ENCODE measurements around the gene TUBB2A.
"Not testable (repeated sequence)": the region's sequence is repeated elsewhere in the genome, so short reads cannot be mapped to it uniquely, and the experiment has no call there.

TUBB2A gene

GRCh38 chr6:3152689-3153088 is 4.7 kb downstream of the TUBB2A start:
- DNase-seq: no peak

GRCh38 chr6:3151691-3152090 is 5.7 kb downstream of the TUBB2A start:
- no peak for DNase-seq

GRCh38 chr6:3147914-3148757 is 9.2 kb downstream of the TUBB2A start:
- no peak for DNase-seq

- no peak for DNase-seq
These were observed 12.8 kb downstream of the TUBB2A start for GRCh38 chr6:3144571-3144970.

- no peak for DNase-seq
These were observed 14.2 kb downstream of the TUBB2A start for GRCh38 chr6:3143158-3143557.

GRCh38 chr6:3142536-3142935 is 14.8 kb downstream of the TUBB2A start:
- no peak for DNase-seq

GRCh38 chr6:3140201-3140600 is 17.1 kb downstream of the TUBB2A start:
- DNase-seq: no peak

- peak; percentile 32 for DNase-seq
These were observed 18.0 kb downstream of the TUBB2A start for GRCh38 chr6:3139090-3139903.

GRCh38 chr6:3138341-3138740 is 19.0 kb downstream of the TUBB2A start:
- no peak for DNase-seq

GRCh38 chr6:3137873-3138272 is 19.5 kb downstream of the TUBB2A start:
- not testable (repeated sequence) for DNase-seq

GRCh38 chr6:3137057-3137777 is 20.1 kb downstream of the TUBB2A start:
- no peak for DNase-seq

- no peak for DNase-seq
These were observed 20.9 kb downstream of the TUBB2A start for GRCh38 chr6:3136292-3137011.

GRCh38 chr6:3135668-3136291 is 21.6 kb downstream of the TUBB2A start:
- no peak for DNase-seq

- DNase-seq: no peak
These were observed 23.8 kb downstream of the TUBB2A start for GRCh38 chr6:3133515-3133914.

- no peak for DNase-seq
These were observed 25.6 kb downstream of the TUBB2A start for GRCh38 chr6:3131695-3132094.

GRCh38 chr6:3128356-3129108 is 28.8 kb downstream of the TUBB2A start:
- no peak for DNase-seq

GRCh38 chr6:3125815-3126214 is 31.5 kb downstream of the TUBB2A start:
- DNase-seq: no peak

GRCh38 chr6:3124667-3125066 is 32.7 kb downstream of the TUBB2A start:
- no peak for DNase-seq

GRCh38 chr6:3122823-3123182 is 34.5 kb downstream of the TUBB2A start:
- DNase-seq: no peak

GRCh38 chr6:3120765-3121089 is 36.6 kb downstream of the TUBB2A start:
- DNase-seq: no peak

- no peak for DNase-seq
These were observed 38.2 kb downstream of the TUBB2A start for GRCh38 chr6:3119040-3119723.

Measured in NCI-H1436 (cell line).